Measurements from ENCODE around the gene SRSF4. TPM values are rescaled to one million over a fixed set of nuclear protein-coding genes. Genes with fewer than 3 reads are reported as not detected.
"Not testable (repeated sequence)": the region's sequence is repeated elsewhere in the genome, so short reads cannot be mapped to it uniquely, and the experiment has no call there.

SRSF4 gene
- total and polyA plus RNA-seq, 9 donors, result 55.2 to 135 (median 88.2) TPM

- no peak for DNase-seq
- Histone ChIP-seq H3K27ac (no peak overlapping the region), H3K9me3 (no peaks in the 10 kb centered on the region), H3K4me1 (ENCODE audit: insufficient read depth) (peaks cover 4% of the 10 kb centered on the region), H3K4me3 (no peak overlapping the region), H3K27me3 (no peaks in the 10 kb centered on the region), H3K36me3 (no peaks in the 10 kb centered on the region)
- TF ChIP-seq POLR2A (IDR thresholded peaks at IDR 0.05), result no peak
- TF ChIP-seq EP300 (IDR thresholded peaks at IDR 0.05), result no peak
- no peak for TF ChIP-seq CTCF (IDR thresholded peaks at IDR 0.05)
- 69 to 87% (median 77%) methylated on average over 10 of the region's 10 CpGs for WGBS, 3 donors
- intact Hi-C loops (cut with DNase I), result no loop called here
These were observed 47.0 kb downstream of the SRSF4 start for GRCh38 chr1:29134695-29135028.

GRCh38 chr1:29133861-29134694 lies 47.6 kb downstream of the SRSF4 start:
- DNase-seq, result peak in 2 of 5 donors; percentile 45 to 59
- Histone ChIP-seq H3K4me3 (no peak overlapping the region), H3K9me3 (no peaks in the 10 kb centered on the region), H3K4me1 (ENCODE audit: insufficient read depth) (peaks cover 4% of the 10 kb centered on the region), H3K36me3 (no peaks in the 10 kb centered on the region), H3K27ac (no peak overlapping the region), H3K27me3 (no peaks in the 10 kb centered on the region)
- 62 to 72% (median 68%) methylated on average over 54 to 55 of the region's 55 CpGs for WGBS, 3 donors
- intact Hi-C loops (cut with DNase I), result no loop called here
- no peak for TF ChIP-seq POLR2A (IDR thresholded peaks at IDR 0.05)
- TF ChIP-seq EP300 (IDR thresholded peaks at IDR 0.05), result no peak
- TF ChIP-seq CTCF (IDR thresholded peaks at IDR 0.05), result no peak

- intact Hi-C loops (cut with DNase I); H3K36me3 ChIP-seq; H3K4me1 ChIP-seq (ENCODE audit: insufficient read depth); DNase-seq; H3K27ac ChIP-seq; H3K4me3 ChIP-seq; H3K27me3 ChIP-seq; H3K9me3 ChIP-seq: not testable (repeated sequence)
- 93 to 95% (median 95%) methylated on average over 27 to 29 of the region's 29 CpGs for WGBS, 3 donors
These were observed 50.6 kb downstream of the SRSF4 start for GRCh38 chr1:29131056-29131455.

- no peak for TF ChIP-seq CTCF (IDR thresholded peaks at IDR 0.05)
- TF ChIP-seq POLR2A (IDR thresholded peaks at IDR 0.05), result no peak
- no peak for TF ChIP-seq EP300 (IDR thresholded peaks at IDR 0.05)
- H3K36me3 ChIP-seq, result no peaks in the 10 kb centered on the region
- no peaks in the 10 kb centered on the region for H3K9me3 ChIP-seq
- H3K4me3 ChIP-seq, result no peak overlapping the region
- H3K27me3 ChIP-seq, result no peaks in the 10 kb centered on the region
- H3K4me1 ChIP-seq (ENCODE audit: insufficient read depth), result peaks cover 6% of the 10 kb centered on the region
- intact Hi-C loops (cut with DNase I), result loop anchor here in 2 of 4 donors (10.0 kb wide), 1 partner anchor 245 kb away; no protein-coding TSS in a partner anchor
- DNase-seq, result no peak
- 82 to 86% (median 86%) methylated on average over 5 of the region's 5 CpGs for WGBS, 3 donors
- no peak overlapping the region for H3K27ac ChIP-seq
These were observed 51.8 kb downstream of the SRSF4 start for GRCh38 chr1:29129916-29130315.

GRCh38 chr1:29128739-29129138 lies 53.0 kb downstream of the SRSF4 start:
- intact Hi-C loops (cut with DNase I), result loop anchor here in 2 of 4 donors (10.0 kb wide), 1 partner anchor 244 kb away; no protein-coding TSS in a partner anchor
- Histone ChIP-seq H3K36me3 (no peaks in the 10 kb centered on the region), H3K4me1 (ENCODE audit: insufficient read depth) (peaks cover 6% of the 10 kb centered on the region), H3K27ac (no peak overlapping the region), H3K27me3 (no peaks in the 10 kb centered on the region), H3K9me3 (no peaks in the 10 kb centered on the region), H3K4me3 (no peak overlapping the region)
- WGBS, 3 donors, result 58 to 82% (median 70%) methylated on average over 5 to 6 of the region's 6 CpGs
- TF ChIP-seq EP300 (IDR thresholded peaks at IDR 0.05) (no peak), CTCF (IDR thresholded peaks at IDR 0.05) (no peak)
- no peak for DNase-seq

Measured in ovary (tissue), 9 donors.